H1 (cell line): ENCODE measurements around the gene QRICH1. TPM values are rescaled to one million over a fixed set of nuclear protein-coding genes. Genes with fewer than 3 reads are reported as not detected.
A peak's percentile ranks its signal among the peaks of the same experiment; 100 is the strongest.

Experiments used
- CTCF ChIA-PET: fragments of 300-600 bp; sonication (Branson Sonifier 250); formaldehyde crosslinking; loops from one replicate; lab custom pipeline; 2021; ENCODE audit not compliant: partially characterized antibody; lab: Charles Lee
- POLR2A ChIA-PET: fragments of 300-600 bp; sonication (Branson Sonifier 250); formaldehyde crosslinking; loops from one replicate; lab custom pipeline; 2021; ENCODE audit warnings: inconsistent platforms; ENCODE audit not compliant: partially characterized antibody; lab: Charles Lee
- DNase-seq, 2 experiments: peaks; one replicate each; pipeline versions ENCODE4 v3.0.0 to v3.0.0-alpha.2; 2010 to 2022; ENCODE audit warnings: low spot score in 2 of 2, low read depth in 1 of 2, mixed read lengths in 1 of 2
- FAIRE-seq: peaks from 2 replicates; lab custom pipeline; 2011; peaks lifted over from hg19 to GRCh38; lab: Jason Lieb, UNC
- H2AFZ ChIP-seq: 2 replicates; pipeline ENCODE4 v1.8.1; 2012; ENCODE audit warnings: low read length, inconsistent platforms
- H2AK5ac ChIP-seq: 2 replicates; pipeline ENCODE4 v1.6.1; 2013; ENCODE audit warnings: low read depth, low read length
- H2BK120ac ChIP-seq: replicated peaks from 2 replicates; pipeline ENCODE3; 2013; ENCODE audit warnings: low read depth, low read length, inconsistent platforms
- H2BK12ac ChIP-seq: 2 replicates; pipeline ENCODE4 v1.6.1; 2013; ENCODE audit warnings: low read depth, low read length
- H2BK15ac ChIP-seq: 2 replicates; pipeline ENCODE4 v1.6.1; 2013; ENCODE audit warnings: low read length
- H2BK20ac ChIP-seq: 2 replicates; pipeline ENCODE4 v1.6.1; 2013; ENCODE audit warnings: low read length
- H2BK5ac ChIP-seq: 2 replicates; pipeline ENCODE4 v1.6.1; 2013; ENCODE audit warnings: low read depth, low read length
- H3K14ac ChIP-seq: 2 replicates; pipeline ENCODE4 v1.6.1; 2013; ENCODE audit warnings: inconsistent platforms; ENCODE audit not compliant: insufficient read length
- H3K18ac ChIP-seq: 2 replicates; pipeline ENCODE4 v1.6.1; 2013; ENCODE audit warnings: low read length; ENCODE audit errors: extremely low read depth
- H3K23ac ChIP-seq: 2 replicates; pipeline ENCODE4 v1.6.1; 2013; ENCODE audit warnings: inconsistent platforms; ENCODE audit not compliant: insufficient read length
- H3K23me2 ChIP-seq: 2 replicates; pipeline ENCODE4 v1.6.1; 2013; ENCODE audit warnings: low read depth, low read length
- H3K27ac ChIP-seq: 2 replicates; pipeline ENCODE4 v1.6.1; 2011; ENCODE audit warnings: low read depth, low read length, inconsistent platforms
- H3K27me3 ChIP-seq, 4 experiments: replicated peaks in 1 of 4; 1 replicate in 1 of 4; 2 replicates in 3 of 4; pipeline versions ENCODE4 v1.6.1 to v1.8.1; 2011 to 2013; ENCODE audit warnings: low read length in 3 of 4, mild to moderate bottlenecking in 3 of 4, inconsistent platforms in 2 of 4, mixed read lengths in 2 of 4, moderate library complexity in 1 of 4; ENCODE audit not compliant: control insufficient read depth in 3 of 4, insufficient read depth in 3 of 4; ENCODE audit errors: extremely low read depth in 1 of 4
- H3K36me3 ChIP-seq, 4 experiments: 2 replicates each; pipeline versions ENCODE4 v1.6.1 to v1.8.1; 2011 to 2013; ENCODE audit warnings: mild to moderate bottlenecking in 4 of 4, low read length in 3 of 4, moderate library complexity in 2 of 4, control low read depth in 1 of 4, inconsistent platforms in 1 of 4; ENCODE audit not compliant: insufficient read depth in 4 of 4, control insufficient read depth in 2 of 4
- H3K4ac ChIP-seq: replicated peaks from 2 replicates; pipeline ENCODE3; 2013; ENCODE audit warnings: low read length, low read depth, mixed read lengths, inconsistent platforms; ENCODE audit not compliant: insufficient read length
- H3K4me1 ChIP-seq, 4 experiments: replicated peaks in 1 of 4; 1 replicate in 1 of 4; 2 replicates in 3 of 4; pipeline versions ENCODE4 v1.6.1 to v1.8.1; 2011 to 2013; ENCODE audit warnings: low read length in 3 of 4, inconsistent platforms in 2 of 4, mixed read lengths in 1 of 4; ENCODE audit not compliant: insufficient read depth in 4 of 4, control insufficient read depth in 3 of 4
- H3K4me2 ChIP-seq, 2 experiments: 2 replicates each; pipeline versions ENCODE4 v1.6.1 to v1.8.1; 2011 to 2013; ENCODE audit warnings: low read depth in 2 of 2, low read length in 2 of 2, control low read depth in 1 of 2, inconsistent platforms in 1 of 2, mild to moderate bottlenecking in 1 of 2; ENCODE audit not compliant: insufficient read depth in 1 of 2
- H3K4me3 ChIP-seq, 4 experiments: fragments of 200-600, 300-600 bp in 1 of 4; sonication (generic), shearing (Covaris generic), sonication (Bioruptor Twin) in 1 of 4; 2 replicates each; pipeline versions ENCODE4 v1.5.1 to v1.8.1; 2011 to 2016; ENCODE audit warnings: low read length in 4 of 4, low read depth in 3 of 4, control low read depth in 2 of 4, inconsistent platforms in 2 of 4, mild to moderate bottlenecking in 2 of 4, mixed read lengths in 1 of 4, moderate library complexity in 1 of 4; ENCODE audit not compliant: insufficient read depth in 2 of 4; ENCODE audit errors: extremely low read depth in 1 of 4
- H3K56ac ChIP-seq: replicated peaks from 2 replicates; pipeline ENCODE3; 2013; ENCODE audit warnings: low read depth, mild to moderate bottlenecking, mixed read lengths, low read length, inconsistent platforms; ENCODE audit not compliant: insufficient read length
- H3K79me1 ChIP-seq: 2 replicates; pipeline ENCODE4 v1.6.1; 2013; ENCODE audit warnings: low read depth, low read length, control low read depth
- H3K79me2 ChIP-seq, 2 experiments: 2 replicates each; pipeline versions ENCODE4 v1.6.1 to v1.8.1; 2012 to 2013; ENCODE audit warnings: low read length in 2 of 2, mild to moderate bottlenecking in 2 of 2, inconsistent platforms in 1 of 2; ENCODE audit not compliant: insufficient read depth in 2 of 2, control insufficient read depth in 1 of 2
- H3K9ac ChIP-seq, 4 experiments: replicated peaks in 1 of 4; 1 replicate in 1 of 4; 2 replicates in 3 of 4; pipeline versions ENCODE4 v1.6.1 to v1.8.1; 2011 to 2013; ENCODE audit warnings: low read depth in 3 of 4, low read length in 3 of 4, control low read depth in 2 of 4, mild to moderate bottlenecking in 2 of 4, moderate library complexity in 2 of 4, inconsistent platforms in 1 of 4; ENCODE audit errors: extremely low read depth in 1 of 4
- H3K9me3 ChIP-seq, 2 experiments: 2 replicates each; pipeline versions ENCODE4 v1.6.1 to v1.8.1; 2012 to 2013; ENCODE audit warnings: mild to moderate bottlenecking in 2 of 2, moderate library complexity in 2 of 2, control low read depth in 1 of 2, inconsistent platforms in 1 of 2, low read depth in 1 of 2, low read length in 1 of 2, mixed read lengths in 1 of 2; ENCODE audit not compliant: insufficient read depth in 2 of 2
- H4K20me1 ChIP-seq, 2 experiments: replicated peaks in 1 of 2; 2 replicates each; pipeline versions ENCODE3 to v1.8.1; 2011 to 2013; ENCODE audit warnings: inconsistent platforms in 2 of 2, low read length in 2 of 2, mild to moderate bottlenecking in 1 of 2; ENCODE audit not compliant: insufficient read depth in 2 of 2, control insufficient read depth in 1 of 2
- H4K5ac ChIP-seq: 2 replicates; pipeline ENCODE4 v1.6.1; 2013; ENCODE audit warnings: low read length, low read depth, mixed read lengths, inconsistent platforms; ENCODE audit not compliant: insufficient read length
- H4K8ac ChIP-seq: 2 replicates; pipeline ENCODE4 v1.8.0; 2013; ENCODE audit warnings: mild to moderate bottlenecking, moderate library complexity, low read length, inconsistent platforms; ENCODE audit not compliant: insufficient read depth; ENCODE audit errors: extremely low read depth
- H4K91ac ChIP-seq: replicated peaks from 2 replicates; pipeline ENCODE3; 2013; ENCODE audit warnings: low read length, mixed read lengths, inconsistent platforms; ENCODE audit not compliant: insufficient read length
- NANOG ChIP-seq: IDR thresholded peaks from 2 replicates; pipeline ENCODE4 v1.6.1; 2011; ENCODE audit warnings: low read length, low read depth, mild to moderate bottlenecking, inconsistent platforms; ENCODE audit not compliant: insufficient read depth, poor library complexity, severe bottlenecking
- POLR2AphosphoS5 ChIP-seq: IDR thresholded peaks from 2 replicates; pipeline ENCODE4 v1.6.1; 2011; ENCODE audit warnings: low read depth, low read length
- WGBS, 2 experiments: shearing (Covaris generic) in 1 of 2; methylation state at CpG; one replicate each; pipeline versions ENCODE4 v1.1.6 to v1.1.7; 2013 to 2015; ENCODE audit warnings: low lambda C conversion rate in 2 of 2, mixed read lengths in 2 of 2, inconsistent platforms in 1 of 2, low coverage in 1 of 2, missing lambda C conversion rate in 1 of 2; ENCODE audit not compliant: insufficient replicate concordance in 2 of 2, insufficient coverage in 1 of 2, insufficient read length in 1 of 2; ENCODE audit errors: extremely low coverage in 1 of 2, missing lambda C conversion rate in 1 of 2; 5-methylcytosine and 5-hydroxymethylcytosine counted together
- polyA plus RNA-seq, 7 experiments: library from polyadenylated mRNA; depleted of rRNA in 3 of 7; stranded (reverse) in 5 of 7; unstranded in 2 of 7; fragments of >200 nt in 5 of 7; fragments of 200-250 nt in 2 of 7; gene quantifications; 1 replicate in 5 of 7; 2 replicates in 1 of 7; 4 replicates in 1 of 7; pipeline versions ENCODE4 v1.2.1 to v1.2.3, GENCODE V29; 2011 to 2013; ENCODE audit warnings: missing spikeins in 2 of 7, mixed read lengths in 2 of 7
- total RNA-seq: library from RNA; stranded (reverse); fragmentation: NEBNext Ultra II Directional; extraction: Animal tissue kit (Norgen Biotek cat#: 25700); gene quantifications from 2 replicates; pipeline ENCODE4 v1.2.1, GENCODE V29; 2021

Gene QRICH1
- total and polyA plus RNA-seq, 2 of the 8 experiments (the other 6 are each of a cell fraction or from before 2014, with no cell fraction given), result 128 to 142 TPM

GRCh38 chr3:49098910-49099630 lies 5.2 kb upstream of the QRICH1 start:
- Histone ChIP-seq H3K4me2 (no peak overlapping the region), H4K20me1 (peaks cover 4 to 9% of the 10 kb centered on the region in 2 experiments), H2BK5ac (no peak overlapping the region), H3K27me3 (no peaks in the 10 kb centered on the region), H4K8ac (no peak overlapping the region), H2BK20ac (no peak overlapping the region), H2AFZ (no peak overlapping the region), H3K9ac (no peak overlapping the region), H4K91ac (no peak overlapping the region), H2BK15ac (no peak overlapping the region), H3K23me2 (peaks cover 7% of the 10 kb centered on the region), H2AK5ac (no peak overlapping the region), H3K9me3 (no peaks in the 10 kb centered on the region), H3K4ac (no peak overlapping the region), H3K36me3 (peaks cover 36 to 65% (median 53%) of the 10 kb centered on the region in 4 experiments), H2BK12ac (no peak overlapping the region), H3K79me2 (peaks cover 0 to 11% of the 10 kb centered on the region in 2 experiments; a peak in 2 of 4 replicates), H3K4me3 (no peak overlapping the region)
- 94% methylated on average over 13 of the region's 13 CpGs; no CpG with 5 or more reads in 1 of the 2 experiments for WGBS, 2 experiments
- CTCF ChIA-PET, result interaction anchor here (1.1 kb wide), 1 partner anchor 22 kb away, joined by 4 read pairs; no protein-coding TSS in a partner anchor
- TF ChIP-seq POLR2AphosphoS5 (peak; percentile 32; the same call in 1 of the 2 replicates), NANOG (no peak)
- TF ChIP-seq, all 59 proteins: peak for 1
- Histone ChIP-seq H3K27ac (no peak overlapping the region; the same call in 1 of the 2 replicates), H3K23ac (no peak overlapping the region), H3K56ac (no peak overlapping the region), H3K14ac (no peak overlapping the region), H4K5ac (no peak overlapping the region), H2BK120ac (no peak overlapping the region), H3K79me1 (no peaks in the 10 kb centered on the region; the same call in 1 of the 2 replicates), H3K18ac (no peak overlapping the region), H3K4me1 (peaks cover 0 to 4% (median 3%) of the 10 kb centered on the region in 4 experiments; a peak in 5 of 7 replicates)
- DNase-seq (no peak), FAIRE-seq (no peak)
- POLR2A ChIA-PET, result interaction anchor here (0.6 to 27.9 kb wide), 6 partner anchors 14 to 295 kb away, joined by 3 to 508 read pairs (median 6); partner anchors contain the start of genes DALRD3, IMPDH2, NDUFAF3 and QARS1
